ENCODE results near the gene NPAS3. TPM values are rescaled to one million over a fixed set of nuclear protein-coding genes. Genes with fewer than 3 reads are reported as not detected.

The NPAS3 gene
- total and polyA plus RNA-seq, 2 donors (not counting 3 experiments of a cell fraction or from before 2014, with no cell fraction given) = 0.10 to 0.13 TPM

DNA sequence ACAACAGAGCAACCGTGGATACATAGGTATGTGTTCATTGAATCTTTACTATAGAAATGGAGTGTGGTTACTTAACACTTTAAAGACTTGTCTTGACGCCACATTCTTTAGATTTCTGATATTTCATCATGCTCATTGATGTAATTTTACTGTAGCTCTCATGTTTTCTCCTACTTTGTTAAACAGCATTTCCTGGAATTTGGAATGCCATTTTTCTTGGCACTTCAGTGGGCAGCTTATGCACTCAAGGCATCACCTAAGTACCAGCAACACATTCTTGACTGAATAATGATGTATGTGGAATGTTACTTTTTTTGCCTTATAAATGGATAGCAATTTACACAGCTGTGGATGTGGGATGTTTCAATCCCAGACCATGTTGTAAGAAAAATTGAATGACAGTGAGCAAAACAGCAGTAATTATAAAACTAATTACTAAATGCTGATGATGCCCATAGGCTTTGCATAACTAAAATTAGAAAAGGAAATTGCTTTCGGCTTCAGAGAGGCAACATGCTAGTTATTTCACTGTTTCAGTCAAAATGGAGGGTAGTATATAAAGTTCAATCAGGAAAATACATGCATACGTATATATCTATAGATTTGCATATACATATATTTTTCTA, 298.5 kb downstream of the NPAS3 start:
- dilution Hi-C loops (cut with MboI; ENCODE audit: extremely low pct_ligation_motif_present, low sequenced_read_pairs) (no loop called here), intact Hi-C loops (cut with micrococcal nuclease) (no loop called here)
- Histone ChIP-seq H3K9me3 (replicated peaks; ENCODE audit: control insufficient read depth, insufficient read depth, low read length) (no peaks in the 10 kb centered on the region), H3K4me3 (replicated peaks in 1 of 3; ENCODE audit: insufficient read depth in 1 of 3, low read depth in 1 of 3, low read length in 3 of 3) (no peak overlapping the region), H2AFZ (ENCODE audit: low read depth, low read length) (no peak overlapping the region), H3K9me1 (replicated peaks; ENCODE audit: control insufficient read depth, extremely low read depth, insufficient read depth, low read length) (no peaks in the 10 kb centered on the region), H3K27ac (ENCODE audit: insufficient read depth, low read depth, low read length) (no peak overlapping the region), H3K79me2 (ENCODE audit: control insufficient read depth, insufficient read depth, low read length) (no peaks in the 10 kb centered on the region), H3K36me3 (ENCODE audit: control insufficient read depth in 2 of 2, extremely low read depth in 1 of 2, insufficient read depth in 2 of 2, low read length in 2 of 2) (no peaks in the 10 kb centered on the region), H4K20me1 (replicated peaks; ENCODE audit: control insufficient read depth, extremely low read depth, insufficient read depth, low read length) (no peaks in the 10 kb centered on the region), H3K9ac (replicated peaks; ENCODE audit: extremely low read depth, insufficient read depth, low read length) (no peak overlapping the region), H3K27me3 (ENCODE audit: control insufficient read depth in 2 of 2, insufficient read depth in 2 of 2, low read length in 2 of 2) (peaks cover 0 to 5% of the 10 kb centered on the region in 2 experiments), H3K4me2 (ENCODE audit: insufficient read depth, low read length) (no peak overlapping the region), H3K4me1 (ENCODE audit: control insufficient read depth, extremely low read depth, insufficient read depth, low read length) (no peaks in the 10 kb centered on the region)
- ChIA-PET POLR2A (no interaction called here), CTCF (no interaction called here)
- FAIRE-seq = no peak
- TF ChIP-seq GATA2 (IDR thresholded peaks at IDR 0.05; ENCODE audit: insufficient read depth, insufficient read length, low read depth, low read length) (no peak), JUN (IDR thresholded peaks at IDR 0.05; ENCODE audit: borderline replicate concordance, insufficient read depth, insufficient read length, low read depth) (no peak), FOS (IDR thresholded peaks at IDR 0.05; ENCODE audit: borderline replicate concordance, insufficient read depth, low read length) (no peak), POLR2AphosphoS5 (IDR thresholded peaks at IDR 0.05; ENCODE audit: insufficient read depth, low read depth, low read length) (no peak), MYC (IDR thresholded peaks at IDR 0.05; ENCODE audit: low read depth, low read length) (no peak), POLR2A (IDR thresholded peaks at IDR 0.05; ENCODE audit: low read depth, low read length) (no peak), EZH2 (IDR thresholded peaks at IDR 0.05; ENCODE audit: borderline replicate concordance, low read depth, low read length, severe bottlenecking) (no peak)
- TF ChIP-seq, protein P1, sequence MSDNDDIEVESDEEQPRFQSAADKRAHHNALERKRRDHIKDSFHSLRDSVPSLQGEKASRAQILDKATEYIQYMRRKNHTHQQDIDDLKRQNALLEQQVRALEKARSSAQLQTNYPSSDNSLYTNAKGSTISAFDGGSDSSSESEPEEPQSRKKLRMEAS (IDR thresholded peaks at IDR 0.05; ENCODE audit: insufficient read depth, insufficient read length) = no peak
- TF ChIP-seq, protein P2, sequence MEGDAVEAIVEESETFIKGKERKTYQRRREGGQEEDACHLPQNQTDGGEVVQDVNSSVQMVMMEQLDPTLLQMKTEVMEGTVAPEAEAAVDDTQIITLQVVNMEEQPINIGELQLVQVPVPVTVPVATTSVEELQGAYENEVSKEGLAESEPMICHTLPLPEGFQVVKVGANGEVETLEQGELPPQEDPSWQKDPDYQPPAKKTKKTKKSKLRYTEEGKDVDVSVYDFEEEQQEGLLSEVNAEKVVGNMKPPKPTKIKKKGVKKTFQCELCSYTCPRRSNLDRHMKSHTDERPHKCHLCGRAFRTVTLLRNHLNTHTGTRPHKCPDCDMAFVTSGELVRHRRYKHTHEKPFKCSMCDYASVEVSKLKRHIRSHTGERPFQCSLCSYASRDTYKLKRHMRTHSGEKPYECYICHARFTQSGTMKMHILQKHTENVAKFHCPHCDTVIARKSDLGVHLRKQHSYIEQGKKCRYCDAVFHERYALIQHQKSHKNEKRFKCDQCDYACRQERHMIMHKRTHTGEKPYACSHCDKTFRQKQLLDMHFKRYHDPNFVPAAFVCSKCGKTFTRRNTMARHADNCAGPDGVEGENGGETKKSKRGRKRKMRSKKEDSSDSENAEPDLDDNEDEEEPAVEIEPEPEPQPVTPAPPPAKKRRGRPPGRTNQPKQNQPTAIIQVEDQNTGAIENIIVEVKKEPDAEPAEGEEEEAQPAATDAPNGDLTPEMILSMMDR (IDR thresholded peaks at IDR 0.05; ENCODE audit: extremely low read depth in 1 of 2, insufficient read depth in 1 of 2, low read depth in 1 of 2, low read length in 2 of 2) = no peak
- no TSS peak for BruUV-seq (replicated peaks)
- DNase-seq (ENCODE audit: low read depth, low spot score) = no peak

Measured in endothelial cell of umbilical vein (primary cell).